SU-DHL-6 (cell line): Measurements from ENCODE around the gene ACAP2.

ENCODE experiments used
- EZH2phosphoT487 ChIP-seq: fragments of 200-600 bp; sonication (generic), shearing (Covaris generic); conservative IDR thresholded peaks from 2 replicates; pipeline ENCODE4 v1.6.1; 2018; ENCODE audit warnings: mild to moderate bottlenecking, antibody characterized with exemption, low read length, moderate library complexity, mixed read lengths
- TF ChIP-seq, protein P1 (sequence below): fragments of 200-600 bp; sonication (generic); IDR thresholded peaks from one replicate; pipeline ENCODE4 v1.5.1; 2017; ENCODE audit warnings: antibody characterized with exemption, mild to moderate bottlenecking, low read length, moderate library complexity; ENCODE audit not compliant: insufficient read depth, poor library complexity, severe bottlenecking

GRCh38 chr3:195260280-195260905 is 182.4 kb downstream of the ACAP2 start:
- TF ChIP-seq, protein P1, sequence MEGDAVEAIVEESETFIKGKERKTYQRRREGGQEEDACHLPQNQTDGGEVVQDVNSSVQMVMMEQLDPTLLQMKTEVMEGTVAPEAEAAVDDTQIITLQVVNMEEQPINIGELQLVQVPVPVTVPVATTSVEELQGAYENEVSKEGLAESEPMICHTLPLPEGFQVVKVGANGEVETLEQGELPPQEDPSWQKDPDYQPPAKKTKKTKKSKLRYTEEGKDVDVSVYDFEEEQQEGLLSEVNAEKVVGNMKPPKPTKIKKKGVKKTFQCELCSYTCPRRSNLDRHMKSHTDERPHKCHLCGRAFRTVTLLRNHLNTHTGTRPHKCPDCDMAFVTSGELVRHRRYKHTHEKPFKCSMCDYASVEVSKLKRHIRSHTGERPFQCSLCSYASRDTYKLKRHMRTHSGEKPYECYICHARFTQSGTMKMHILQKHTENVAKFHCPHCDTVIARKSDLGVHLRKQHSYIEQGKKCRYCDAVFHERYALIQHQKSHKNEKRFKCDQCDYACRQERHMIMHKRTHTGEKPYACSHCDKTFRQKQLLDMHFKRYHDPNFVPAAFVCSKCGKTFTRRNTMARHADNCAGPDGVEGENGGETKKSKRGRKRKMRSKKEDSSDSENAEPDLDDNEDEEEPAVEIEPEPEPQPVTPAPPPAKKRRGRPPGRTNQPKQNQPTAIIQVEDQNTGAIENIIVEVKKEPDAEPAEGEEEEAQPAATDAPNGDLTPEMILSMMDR: no peak
- TF ChIP-seq EZH2phosphoT487: no peak
